ENCODE results near the gene CASP10. TPM values are rescaled to one million over a fixed set of nuclear protein-coding genes. Genes with fewer than 3 reads are reported as not detected.

The CASP10 gene
- total RNA-seq, 1 donor from 2014 or later, result 38.6 TPM

GRCh38 chr2:201171259-201171814 lies 11.6 kb upstream of the CASP10 start:
- Mint-ChIP-seq H3K27me3 (ENCODE audit: unreplicated experiment) (peaks cover 23% of the 10 kb centered on the region), H3K4me3 (ENCODE audit: unreplicated experiment) (no peak overlapping the region), H3K27ac (ENCODE audit: unreplicated experiment) (peak overlapping the region; percentile 46), H3K36me3 (ENCODE audit: low read depth, unreplicated experiment) (peaks cover 18% of the 10 kb centered on the region), H3K4me1 (ENCODE audit: unreplicated experiment) (peaks cover 20% of the 10 kb centered on the region), H3K9me3 (ENCODE audit: unreplicated experiment) (no peaks in the 10 kb centered on the region)
- no peak for TF ChIP-seq CTCF (IDR thresholded peaks at IDR 0.05; ENCODE audit: unreplicated experiment)
- DNase-seq (ENCODE audit: low spot score), result peak; percentile 17

- Mint-ChIP-seq H3K27ac (ENCODE audit: unreplicated experiment) (no peak overlapping the region), H3K4me3 (ENCODE audit: unreplicated experiment) (no peak overlapping the region), H3K9me3 (ENCODE audit: unreplicated experiment) (no peaks in the 10 kb centered on the region), H3K27me3 (ENCODE audit: unreplicated experiment) (peaks cover 20% of the 10 kb centered on the region), H3K36me3 (ENCODE audit: low read depth, unreplicated experiment) (peaks cover 15% of the 10 kb centered on the region), H3K4me1 (ENCODE audit: unreplicated experiment) (peaks cover 20% of the 10 kb centered on the region)
- no peak for DNase-seq (ENCODE audit: low spot score)
- TF ChIP-seq CTCF (IDR thresholded peaks at IDR 0.05; ENCODE audit: unreplicated experiment), result no peak
These were observed 10.7 kb upstream of the CASP10 start for GRCh38 chr2:201172279-201172678.

DNA sequence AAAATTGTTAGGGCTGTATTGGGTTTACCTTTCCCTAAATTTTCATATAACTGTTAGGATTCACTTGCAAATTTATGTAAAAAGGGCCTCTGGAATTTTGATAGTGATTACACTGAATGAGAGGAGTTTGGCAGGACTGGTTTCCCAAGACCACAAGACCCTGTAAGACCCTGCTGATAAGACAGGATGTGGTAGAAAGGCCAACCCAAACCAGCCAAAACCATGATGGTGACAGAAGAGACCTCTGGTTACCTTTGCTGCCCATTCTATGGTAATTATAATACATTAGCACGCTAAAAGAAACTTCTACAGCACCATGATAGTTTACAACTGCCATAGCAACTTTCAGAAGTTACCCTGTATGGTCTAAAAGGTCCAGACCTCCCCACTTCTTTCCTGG lies 8.3 kb upstream of the CASP10 start:
- Mint-ChIP-seq H3K9me3 (ENCODE audit: unreplicated experiment) (no peaks in the 10 kb centered on the region), H3K36me3 (ENCODE audit: low read depth, unreplicated experiment) (peaks cover 14% of the 10 kb centered on the region), H3K27me3 (ENCODE audit: unreplicated experiment) (peaks cover 14% of the 10 kb centered on the region), H3K4me3 (ENCODE audit: unreplicated experiment) (no peak overlapping the region), H3K27ac (ENCODE audit: unreplicated experiment) (no peak overlapping the region), H3K4me1 (ENCODE audit: unreplicated experiment) (peaks cover 13% of the 10 kb centered on the region)
- DNase-seq (ENCODE audit: low spot score), result no peak
- TF ChIP-seq CTCF (IDR thresholded peaks at IDR 0.05; ENCODE audit: unreplicated experiment), result no peak

DNA sequence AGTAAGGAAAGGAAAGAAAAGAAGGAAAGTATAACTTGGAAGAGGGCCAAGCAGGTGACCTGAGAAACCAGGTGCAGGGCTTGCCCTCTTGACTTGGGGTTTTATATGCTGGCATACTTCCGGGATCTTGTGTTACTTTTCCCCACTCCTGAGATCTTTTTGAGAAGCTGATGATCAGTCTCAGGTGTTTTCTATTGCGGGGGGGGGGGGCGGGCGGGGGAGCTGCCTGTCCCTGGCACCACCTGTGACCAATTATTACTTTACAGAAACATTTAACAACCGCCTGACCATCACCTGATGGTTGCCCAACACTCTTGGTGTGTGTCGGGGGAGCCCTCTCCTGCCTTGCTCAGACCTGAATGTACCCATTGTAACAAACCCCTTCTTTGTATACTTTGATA lies 6.9 kb upstream of the CASP10 start:
- no peak overlapping the region for H3K27ac Mint-ChIP-seq (ENCODE audit: unreplicated experiment)
- no peak for DNase-seq (ENCODE audit: low spot score)
- no peak for TF ChIP-seq CTCF (IDR thresholded peaks at IDR 0.05; ENCODE audit: unreplicated experiment)
- no peak overlapping the region for H3K4me3 Mint-ChIP-seq (ENCODE audit: unreplicated experiment)
- peaks cover 12% of the 10 kb centered on the region for H3K27me3 Mint-ChIP-seq (ENCODE audit: unreplicated experiment)
- peaks cover 18% of the 10 kb centered on the region for H3K36me3 Mint-ChIP-seq (ENCODE audit: low read depth, unreplicated experiment)
- H3K4me1 Mint-ChIP-seq (ENCODE audit: unreplicated experiment), result peaks cover 4% of the 10 kb centered on the region
- no peaks in the 10 kb centered on the region for H3K9me3 Mint-ChIP-seq (ENCODE audit: unreplicated experiment)

DNA sequence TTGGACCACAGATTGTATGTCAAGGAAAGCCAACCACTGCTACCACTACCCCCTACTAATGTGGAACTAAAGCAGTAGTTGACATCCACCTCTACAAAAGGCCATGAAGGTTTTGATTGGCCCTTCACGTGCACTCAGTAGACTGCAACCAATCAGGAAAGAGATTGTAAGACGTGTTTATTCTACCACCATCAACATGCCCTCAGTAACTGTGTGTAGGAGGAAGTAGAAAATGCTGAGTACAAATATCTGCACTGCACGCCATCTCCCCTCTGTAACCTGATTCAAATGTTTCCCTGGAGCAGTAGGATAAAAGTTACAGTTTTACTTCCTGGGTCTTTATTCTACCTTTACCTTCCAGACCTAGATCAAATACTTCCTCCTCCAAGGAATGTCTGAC lies 2.9 kb upstream of the CASP10 start:
- H3K9me3 Mint-ChIP-seq (ENCODE audit: unreplicated experiment), result no peaks in the 10 kb centered on the region
- peaks cover 10% of the 10 kb centered on the region for H3K27me3 Mint-ChIP-seq (ENCODE audit: unreplicated experiment)
- H3K4me1 Mint-ChIP-seq (ENCODE audit: unreplicated experiment), result peaks cover 14% of the 10 kb centered on the region
- peaks cover 18% of the 10 kb centered on the region for H3K36me3 Mint-ChIP-seq (ENCODE audit: low read depth, unreplicated experiment)
- TF ChIP-seq CTCF (IDR thresholded peaks at IDR 0.05; ENCODE audit: unreplicated experiment), result no peak
- H3K27ac Mint-ChIP-seq (ENCODE audit: unreplicated experiment), result no peak overlapping the region
- H3K4me3 Mint-ChIP-seq (ENCODE audit: unreplicated experiment), result peak overlapping the region; percentile 53
- no peak for DNase-seq (ENCODE audit: low spot score)

Data from endothelial cell (in vitro differentiated cells).